NCI-H524 (cell line): ENCODE data around the gene RNF26.

Source experiments
- DNase-seq, 2 experiments: peaks; one replicate each; lab custom pipeline; 2025; lab: John Stamatoyannopoulos, UW

The RNF26 gene

GRCh38 chr11:119316016-119316728, 18.2 kb upstream of the RNF26 start:
- peak; percentile 40 to 52 for DNase-seq

- peak in 1 of 2 experiments; percentile 29 for DNase-seq
Observed at GRCh38 chr11:119316729-119317591, 17.4 kb upstream of the RNF26 start, which contains the start of gene MCAM. Gene MCAM (minus strand): TSS chr11:119317130. CDS start chr11:119317101, 29 bp downstream.

GRCh38 chr11:119317592-119318239, 16.6 kb upstream of the RNF26 start:
- no peak for DNase-seq

GRCh38 chr11:119318240-119319135, 15.8 kb upstream of the RNF26 start:
- DNase-seq: no peak

- DNase-seq: no peak
Observed at GRCh38 chr11:119319136-119319699, 15.1 kb upstream of the RNF26 start.

- DNase-seq: no peak
Observed at GRCh38 chr11:119319700-119320239, 14.6 kb upstream of the RNF26 start.

GRCh38 chr11:119320240-119320775, 14.0 kb upstream of the RNF26 start:
- DNase-seq: no peak

- DNase-seq: peak in 1 of 2 experiments; percentile 33
Observed at GRCh38 chr11:119320776-119321524, 13.4 kb upstream of the RNF26 start.

GRCh38 chr11:119322360-119322739, 12.0 kb upstream of the RNF26 start:
- no peak for DNase-seq

- no peak for DNase-seq
Observed at GRCh38 chr11:119322921-119323531, 11.3 kb upstream of the RNF26 start.

- DNase-seq: peak; percentile 18 to 63
Observed at GRCh38 chr11:119323532-119324033, 10.7 kb upstream of the RNF26 start.

- no peak for DNase-seq
Observed at GRCh38 chr11:119324189-119324588, 10.1 kb upstream of the RNF26 start.

- no peak for DNase-seq
Observed at GRCh38 chr11:119329320-119329719, 5.0 kb upstream of the RNF26 start.

- no peak for DNase-seq
Observed at GRCh38 chr11:119330237-119330636, 4.1 kb upstream of the RNF26 start.

GRCh38 chr11:119332111-119332765, 2.1 kb upstream of the RNF26 start:
- no peak for DNase-seq

GRCh38 chr11:119335091-119335654, 846 bp downstream of the RNF26 start:
- DNase-seq: peak in 1 of 2 experiments; percentile 13

GRCh38 chr11:119335655-119336543, 1.6 kb downstream of the RNF26 start:
- no peak for DNase-seq
